Measurements from ENCODE around the gene ZFYVE26.
"Not testable (repeated sequence)": the region's sequence is repeated elsewhere in the genome, so short reads cannot be mapped to it uniquely, and the experiment has no call there.

Gene ZFYVE26

DNA sequence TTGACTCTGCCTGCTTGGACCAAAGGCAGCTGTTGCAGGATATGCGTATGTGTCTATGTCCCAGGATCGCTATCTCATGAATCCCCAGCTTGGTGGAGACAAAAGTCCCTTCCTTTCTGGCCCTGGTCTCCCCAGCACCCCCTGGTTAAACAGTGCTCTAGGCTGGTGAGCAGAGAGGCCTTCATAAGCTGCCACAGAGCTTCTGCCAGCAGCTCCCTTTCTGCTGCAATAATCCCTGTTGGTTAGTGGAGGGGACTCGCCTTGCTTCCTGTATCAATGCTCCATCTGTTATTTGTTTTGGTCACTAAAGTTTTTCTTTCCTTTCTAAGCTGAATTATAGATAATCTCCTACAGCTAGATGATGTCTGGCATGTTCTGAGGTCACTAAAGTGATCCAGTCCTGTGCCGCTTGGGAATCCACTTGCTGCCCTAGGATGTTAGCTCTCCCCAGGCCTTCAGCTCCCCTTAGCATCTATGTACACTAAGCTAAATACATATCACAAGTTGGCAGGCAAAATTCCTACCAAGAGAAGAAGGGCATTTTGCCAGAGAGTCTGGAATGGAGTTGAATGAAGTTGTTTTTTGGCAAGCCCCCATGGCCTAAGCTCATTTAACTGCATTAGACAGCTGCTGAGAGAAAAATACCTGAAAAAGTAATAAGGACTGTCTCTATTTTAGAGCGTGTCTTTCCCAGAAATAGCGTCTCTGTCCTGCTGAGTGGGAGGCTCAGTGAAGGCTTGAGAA, 66.9 kb downstream of the ZFYVE26 start:
- no peak for DNase-seq

DNA sequence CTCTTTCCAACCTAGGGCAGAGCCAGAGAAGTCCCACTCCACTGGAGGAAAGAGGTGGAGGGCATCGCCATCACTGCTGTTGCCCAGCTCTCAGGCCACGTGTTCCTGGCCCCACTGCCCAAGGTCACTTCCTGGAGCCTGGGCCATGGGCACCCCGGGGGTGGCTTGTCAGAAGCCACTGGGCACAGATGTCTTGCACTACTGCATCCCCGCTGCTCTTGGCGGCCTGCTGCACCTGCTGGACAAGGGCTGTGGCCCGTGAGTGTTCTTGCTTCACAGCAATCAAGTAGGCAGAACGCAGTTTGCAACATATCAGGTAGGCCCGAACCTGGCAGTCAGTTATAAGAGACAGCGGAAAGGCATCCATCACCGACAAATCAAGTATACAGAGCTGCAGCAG, 68.1 kb downstream of the ZFYVE26 start:
- no peak for DNase-seq

DNA sequence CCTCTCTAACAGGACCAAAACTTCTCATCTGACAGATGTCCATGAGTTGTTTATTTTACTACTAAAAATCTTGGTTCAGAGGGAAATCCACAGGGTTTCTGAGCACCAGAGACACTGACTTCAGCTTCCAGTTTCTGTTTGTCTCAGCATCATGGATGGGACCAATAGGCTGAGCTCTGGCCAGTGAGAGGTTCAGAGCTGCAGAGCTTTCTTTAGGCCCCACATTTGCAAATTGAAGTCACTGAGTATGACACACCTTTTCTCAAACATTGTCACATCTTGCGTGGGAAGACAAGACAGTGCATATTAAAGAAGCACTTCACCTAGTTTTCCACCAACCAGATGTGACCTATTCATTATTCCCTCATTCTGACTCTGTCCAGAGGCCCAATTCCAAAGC, 69.5 kb downstream of the ZFYVE26 start:
- no peak for DNase-seq

DNA sequence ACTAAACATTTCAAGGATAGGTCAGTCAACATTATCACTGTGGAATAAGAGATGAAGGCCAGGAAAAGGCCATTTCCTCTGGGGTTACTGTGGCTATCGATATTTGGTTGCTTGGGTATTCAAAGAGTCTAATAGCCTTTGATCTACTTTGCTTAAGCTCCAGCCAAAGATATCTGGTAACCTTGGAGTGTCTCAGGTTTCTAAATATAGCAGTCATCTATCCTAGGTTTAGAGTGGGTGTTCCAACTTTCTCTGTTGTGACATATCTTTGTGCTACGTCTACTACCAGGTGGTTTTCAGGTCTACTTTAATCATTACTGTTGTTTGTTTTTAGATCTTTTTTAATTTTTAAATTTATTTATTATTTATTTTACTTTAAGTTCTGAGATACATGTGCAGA, 72.3 kb downstream of the ZFYVE26 start:
- DNase-seq = no peak

DNA sequence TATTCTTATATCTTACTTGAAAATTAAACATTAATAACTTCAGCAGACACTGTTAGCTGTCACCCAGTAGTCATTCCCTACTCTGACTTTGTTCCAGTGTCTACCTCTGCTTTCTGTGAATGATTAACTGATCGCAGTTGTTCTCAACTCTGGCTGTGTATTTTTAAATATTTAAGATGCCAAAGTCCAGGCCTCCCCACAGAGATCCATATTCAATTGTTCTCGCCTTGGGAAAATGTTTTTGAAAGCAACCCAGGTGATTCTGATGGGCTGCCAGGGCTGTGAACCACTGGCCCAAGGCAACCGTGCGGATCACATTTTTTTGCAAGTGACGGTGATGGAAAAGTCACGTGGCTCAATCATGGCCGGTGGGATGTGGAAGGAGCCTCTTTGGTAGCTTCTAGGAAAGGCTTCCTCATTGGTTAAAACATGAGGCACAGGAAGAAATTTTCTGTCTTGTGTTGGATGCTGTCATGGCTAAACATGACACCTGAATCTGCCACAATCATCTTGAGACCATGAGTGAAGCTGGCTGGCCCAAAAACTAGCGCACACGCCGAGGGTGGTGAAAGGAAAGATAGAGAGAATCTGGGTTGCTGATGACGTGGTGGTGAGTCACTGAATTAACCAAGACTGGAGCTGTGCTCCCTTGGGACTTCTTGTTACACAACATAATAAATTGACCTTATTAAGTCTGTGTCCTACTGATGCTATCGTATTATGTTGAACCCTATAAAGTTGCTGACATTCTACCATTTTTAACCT, 77.5 kb downstream of the ZFYVE26 start:
- no peak for DNase-seq

DNA sequence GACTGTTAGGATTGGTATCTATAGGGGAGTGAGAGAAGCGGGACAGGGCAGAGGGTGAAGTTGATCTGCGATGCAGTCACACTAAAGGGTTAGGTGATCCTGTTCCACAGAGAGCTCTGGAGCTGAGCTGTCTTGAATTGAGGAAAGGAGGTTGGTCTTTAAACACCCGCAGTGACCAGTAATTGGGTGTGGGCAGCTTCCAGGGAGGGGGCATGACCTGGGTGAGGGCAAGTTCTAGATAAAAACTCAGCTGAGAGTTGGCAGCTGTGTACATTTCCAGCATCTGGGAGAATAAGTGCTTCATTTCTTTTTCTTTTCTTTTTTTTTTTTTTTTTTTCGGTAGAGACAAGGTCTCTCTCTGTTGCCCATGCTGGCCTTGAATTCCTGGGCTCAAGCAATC, 79.6 kb downstream of the ZFYVE26 start:
- DNase-seq = no peak

DNA sequence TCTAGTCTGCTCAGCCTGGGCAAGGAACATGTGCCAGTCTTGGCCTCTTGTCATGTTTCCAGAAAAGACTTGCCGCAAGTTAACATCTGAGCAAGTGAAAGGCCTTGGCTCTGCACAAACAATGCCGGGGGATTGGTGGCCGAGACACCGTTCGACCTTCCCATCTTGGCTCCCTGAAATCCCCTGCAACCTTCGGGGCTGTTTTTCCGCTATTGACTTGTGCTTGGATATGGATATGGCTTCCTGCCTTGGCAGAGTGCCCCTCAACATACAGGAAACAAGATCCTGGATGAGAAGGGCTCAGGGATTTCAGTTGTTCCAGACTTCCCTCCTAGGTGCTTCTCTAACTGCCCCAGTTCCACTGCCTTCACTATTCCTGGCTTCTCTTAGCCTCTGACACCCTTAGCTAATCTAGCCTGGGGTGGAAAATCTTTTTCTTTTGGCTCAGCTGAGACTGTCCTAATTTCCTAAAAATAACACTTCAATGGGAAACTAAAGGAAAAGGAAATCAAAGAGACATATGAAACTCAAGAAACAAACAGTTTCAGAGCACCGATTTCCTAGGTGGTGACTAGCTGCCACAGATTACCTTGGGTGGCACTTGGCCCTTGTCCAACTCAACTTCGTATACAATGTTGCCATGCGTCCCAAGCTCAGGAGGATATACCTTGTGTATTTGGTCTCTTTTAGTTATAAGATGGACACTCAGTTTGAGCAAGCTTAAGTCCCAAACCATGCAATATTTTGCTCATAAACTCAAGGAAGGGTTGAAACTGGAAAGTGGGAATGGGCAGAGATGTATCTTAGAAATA, 80.8 kb downstream of the ZFYVE26 start:
- no peak for DNase-seq

DNA sequence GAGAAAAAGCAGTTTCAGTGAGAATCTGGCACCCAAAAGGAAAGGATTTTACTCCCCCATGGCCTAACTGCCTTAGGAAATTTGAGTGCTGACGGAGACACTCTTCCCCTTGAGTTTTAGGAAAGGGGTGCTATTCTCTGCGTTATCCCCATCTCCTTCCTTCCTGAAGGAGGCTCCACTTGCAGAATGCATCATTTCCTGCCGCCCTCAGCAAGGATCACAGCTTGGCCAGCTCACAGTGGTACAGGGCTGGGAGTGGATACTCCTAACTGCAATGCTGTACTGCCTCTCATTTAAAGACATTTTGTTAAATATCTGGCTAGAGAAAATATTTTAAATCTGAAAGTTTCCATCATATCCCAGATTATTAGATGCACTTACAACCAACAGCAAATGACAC, 81.7 kb downstream of the ZFYVE26 start:
- no peak for DNase-seq

DNA sequence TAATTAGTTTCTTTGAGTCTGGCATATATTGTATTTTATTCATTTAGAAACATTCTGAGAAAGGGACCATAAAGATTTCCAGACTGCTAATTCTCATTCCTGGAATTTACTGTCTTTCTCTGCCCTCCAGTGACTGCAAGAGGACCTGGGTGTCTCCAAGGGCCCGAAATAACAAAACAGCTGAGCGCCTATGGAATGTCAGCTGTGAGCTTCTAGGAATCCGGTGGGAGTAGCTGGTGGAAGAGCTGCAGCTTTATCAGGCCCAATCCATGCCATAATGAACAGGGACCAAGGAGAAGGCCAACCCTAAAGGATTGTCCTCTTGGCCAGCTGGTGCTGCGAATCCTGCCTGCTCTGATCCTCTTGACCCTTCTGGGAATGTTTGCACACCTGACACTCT, 82.8 kb downstream of the ZFYVE26 start:
- no peak for DNase-seq

DNA sequence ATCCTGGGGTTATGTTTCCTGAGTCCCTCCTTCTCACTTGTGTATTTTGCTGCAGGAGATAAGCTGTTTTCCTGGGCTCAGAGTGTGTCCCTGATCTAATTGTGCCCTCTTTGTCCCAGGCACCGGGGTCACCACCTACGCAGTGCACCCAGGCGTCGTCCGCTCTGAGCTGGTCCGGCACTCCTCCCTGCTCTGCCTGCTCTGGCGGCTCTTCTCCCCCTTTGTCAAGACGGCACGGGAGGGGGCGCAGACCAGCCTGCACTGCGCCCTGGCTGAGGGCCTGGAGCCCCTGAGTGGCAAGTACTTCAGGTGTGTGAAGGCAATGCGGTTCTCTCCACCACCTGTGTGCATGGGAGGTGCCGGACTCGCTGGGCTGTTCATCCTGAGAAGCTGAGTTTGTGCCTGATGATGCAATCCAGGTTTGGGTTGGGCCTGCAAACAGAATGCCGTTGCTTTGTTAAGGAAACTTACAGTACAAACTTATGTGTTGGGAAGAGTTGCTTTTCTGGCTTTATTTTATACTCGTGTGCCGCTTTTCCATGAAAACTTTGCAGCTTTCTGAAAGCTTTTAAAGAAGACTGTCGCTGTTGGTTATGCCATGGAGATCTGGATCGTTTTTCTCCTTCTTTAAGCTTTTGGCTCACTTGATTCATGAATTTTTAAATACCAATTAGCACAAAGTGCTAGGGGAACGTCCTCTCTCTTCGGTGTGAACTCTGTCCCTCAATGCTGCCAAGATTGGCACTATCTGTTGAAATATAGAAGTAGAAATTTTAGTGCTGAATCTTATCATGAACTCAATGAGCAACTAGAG, 87.1 kb downstream of the ZFYVE26 start:
- DNase-seq = no peak

DNA sequence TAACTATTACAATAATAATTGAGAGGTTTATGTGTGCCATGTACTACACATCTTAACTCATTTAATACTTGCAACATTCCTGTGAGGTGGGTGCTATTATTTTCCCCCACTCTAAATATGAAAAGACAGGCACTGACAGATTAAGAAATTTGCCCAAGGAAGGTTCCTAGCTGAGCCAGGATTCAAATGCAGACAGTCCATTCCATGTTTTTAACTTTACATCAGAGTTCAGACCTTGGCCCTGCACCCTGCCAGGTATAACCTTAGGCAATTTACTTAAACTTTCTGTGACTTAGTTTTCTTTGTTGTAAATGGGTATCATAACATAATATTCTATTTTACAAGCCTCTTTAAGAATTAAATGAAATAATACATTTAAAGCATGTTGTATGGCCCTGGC, 88.1 kb downstream of the ZFYVE26 start:
- no peak for DNase-seq

DNA sequence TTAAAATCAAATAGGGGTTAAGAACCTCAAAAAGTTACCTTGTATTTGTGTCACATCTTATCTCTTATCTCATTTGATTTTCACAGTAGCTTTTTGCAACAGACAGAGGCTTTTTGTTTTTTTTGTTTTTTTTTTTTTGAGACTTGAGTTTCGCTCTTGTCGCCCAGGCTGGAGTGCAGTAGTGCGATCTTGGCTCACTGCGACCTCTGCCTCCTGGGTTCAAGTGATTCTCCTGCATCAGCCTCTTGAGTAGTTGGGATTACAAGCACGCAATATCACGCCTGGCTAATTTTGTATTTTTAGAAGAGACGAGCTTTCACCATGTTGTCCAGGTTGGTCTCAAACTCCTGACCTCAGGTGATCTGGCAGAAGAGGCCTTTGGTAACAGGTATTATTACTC, 89.0 kb downstream of the ZFYVE26 start:
- DNase-seq = no peak

DNA sequence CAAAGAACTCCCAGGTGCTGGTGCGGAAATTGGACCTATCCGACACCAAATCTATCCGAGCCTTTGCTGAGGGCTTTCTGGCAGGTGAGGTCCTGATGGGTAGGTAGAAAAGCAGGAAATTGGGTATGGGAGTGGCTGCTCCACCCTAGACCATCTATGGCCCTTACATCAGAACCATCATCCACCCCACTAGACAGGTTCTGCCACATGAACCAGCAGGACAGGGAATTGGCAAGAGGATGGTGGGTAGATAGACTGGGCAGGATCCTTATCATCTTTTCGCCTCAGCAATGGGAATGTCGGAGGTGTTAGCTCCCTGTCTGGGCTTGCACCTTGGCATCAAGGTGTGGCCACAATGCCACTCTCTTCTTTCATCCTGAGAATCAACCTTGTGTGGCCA, 91.2 kb downstream of the ZFYVE26 start:
- DNase-seq = no peak

DNA sequence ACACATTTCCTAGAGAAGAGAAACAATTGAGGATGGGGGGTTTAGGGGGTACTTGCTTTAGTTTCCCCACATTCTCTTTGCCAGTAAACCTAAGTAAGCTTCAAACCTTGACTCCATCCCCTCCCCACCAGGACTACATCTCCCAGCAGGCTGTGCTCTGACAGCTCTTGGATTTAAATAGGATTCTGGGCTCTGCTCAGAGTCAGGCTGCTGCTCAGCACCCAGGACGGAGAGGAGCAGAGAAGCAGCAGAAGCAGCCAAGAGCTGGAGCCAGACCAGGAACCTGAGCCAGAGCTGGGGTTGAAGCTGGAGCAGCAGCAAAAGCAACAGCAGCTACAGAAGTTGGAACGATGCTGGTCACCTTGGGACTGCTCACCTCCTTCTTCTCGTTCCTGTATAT, 94.1 kb downstream of the ZFYVE26 start:
- DNase-seq = no peak

DNA sequence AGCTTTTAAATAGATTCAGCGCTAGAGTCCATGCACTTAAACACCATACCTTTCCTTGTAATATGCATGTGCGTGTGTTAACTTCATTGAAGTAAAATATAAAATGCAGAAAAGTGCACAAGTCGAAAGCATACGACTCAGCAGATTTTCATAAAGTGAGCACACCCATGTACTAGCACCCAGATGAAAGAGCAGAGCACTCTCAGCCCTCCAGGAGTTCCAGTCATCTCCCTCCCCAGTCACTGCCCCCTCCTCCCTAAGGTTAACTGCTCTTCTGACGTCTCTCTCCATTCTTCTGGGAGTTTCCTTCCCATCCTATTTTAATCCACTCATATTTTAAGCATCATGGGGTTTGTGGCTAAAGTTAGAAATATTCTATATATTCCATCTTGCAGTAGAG, 94.5 kb downstream of the ZFYVE26 start:
- DNase-seq = no peak

DNA sequence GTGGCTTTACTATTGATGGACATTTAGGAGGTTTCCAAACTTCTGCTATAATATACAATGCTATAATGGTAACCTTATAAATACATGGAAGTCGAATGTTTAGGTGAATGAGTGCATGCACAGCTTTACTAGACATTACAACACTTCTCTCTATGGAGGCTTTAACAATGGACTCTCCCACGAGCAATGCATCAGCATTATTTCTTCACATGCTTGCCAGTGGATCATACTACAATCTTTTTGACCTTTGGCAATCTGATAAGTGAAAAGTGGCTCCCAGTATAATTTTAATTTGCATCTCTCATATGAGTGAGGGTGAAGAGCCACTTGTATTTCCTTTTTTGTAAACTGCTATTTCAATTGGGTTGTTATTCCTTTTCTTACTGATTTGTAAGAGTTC, 96.5 kb downstream of the ZFYVE26 start:
- DNase-seq = no peak

DNA sequence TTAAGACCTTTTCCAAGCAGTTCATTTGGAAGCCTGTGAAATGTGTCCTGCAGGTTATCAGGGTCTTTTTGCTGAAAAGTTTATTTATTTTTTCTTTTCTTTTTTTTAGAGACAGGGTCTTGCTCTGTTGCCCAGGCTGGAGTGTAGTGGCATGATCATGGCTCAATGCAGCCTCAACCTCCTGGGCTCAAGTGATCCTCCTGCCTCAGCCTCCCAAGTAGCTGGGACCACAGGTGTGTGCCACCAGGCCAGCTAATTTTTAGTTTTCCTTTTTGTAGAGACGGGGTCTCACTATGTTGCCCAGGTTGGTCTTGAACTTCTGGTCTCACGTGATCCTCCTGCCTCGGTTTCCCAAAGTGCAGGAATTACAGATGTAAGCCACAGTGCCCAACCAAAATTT, 97.0 kb downstream of the ZFYVE26 start:
- DNase-seq = not testable (repeated sequence)

DNA sequence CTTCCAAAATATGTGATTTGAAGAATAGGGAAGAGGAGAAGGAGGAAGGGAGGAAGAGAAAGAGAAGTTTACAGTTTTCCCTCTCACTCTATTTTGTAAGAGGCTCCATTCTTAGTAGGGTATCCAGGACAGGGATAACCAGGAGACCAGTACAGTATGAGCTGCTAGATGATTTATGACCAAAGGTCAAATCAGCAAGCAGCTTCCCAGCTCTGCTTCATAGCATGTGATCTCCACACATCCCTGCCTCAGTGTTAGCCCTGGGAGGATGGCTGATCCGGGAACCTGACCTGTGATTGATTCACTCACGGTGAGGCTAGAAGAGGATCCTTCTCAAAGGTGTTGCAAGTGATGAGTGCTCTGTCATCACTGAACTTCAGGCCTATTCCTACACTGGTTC, 98.1 kb downstream of the ZFYVE26 start:
- DNase-seq = no peak

DNA sequence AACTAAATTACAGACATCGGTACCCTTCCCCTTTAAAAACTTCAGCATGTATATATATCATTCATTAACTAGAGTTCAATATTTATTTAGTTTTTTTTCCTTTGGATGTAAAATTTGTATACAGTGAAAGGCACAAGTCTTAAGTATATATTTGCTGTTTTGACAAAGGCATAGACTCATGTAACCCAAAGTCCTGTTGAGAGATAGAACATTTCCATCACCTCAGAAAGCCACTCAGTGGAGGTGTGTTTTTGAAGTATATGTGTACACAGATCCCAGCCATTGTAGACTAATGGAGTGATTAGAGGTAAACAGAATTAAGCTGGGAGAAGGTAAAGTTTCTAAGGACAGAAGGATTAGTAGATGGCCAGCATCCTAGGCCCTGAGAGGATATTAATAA, 99.3 kb downstream of the ZFYVE26 start:
- no peak for DNase-seq

DNA sequence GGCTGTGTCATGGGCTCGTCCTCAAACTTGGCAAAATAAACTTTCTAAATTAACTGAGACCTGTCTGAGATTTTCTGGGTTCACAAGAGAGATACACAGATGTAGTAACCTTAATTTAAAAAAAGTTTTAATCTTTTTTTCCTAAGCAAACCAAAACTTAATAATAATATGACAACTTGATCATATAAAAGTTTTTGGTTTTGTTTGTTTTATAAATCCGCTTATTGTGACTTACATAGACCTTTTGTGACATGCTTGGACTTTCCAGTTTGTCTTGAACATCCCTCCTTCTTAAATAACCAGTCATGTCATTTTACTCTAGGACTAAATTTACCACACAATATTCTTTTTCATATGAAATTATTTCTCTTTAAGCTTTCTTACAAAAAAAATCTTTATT, 106.2 kb downstream of the ZFYVE26 start:
- DNase-seq = no peak

DNA sequence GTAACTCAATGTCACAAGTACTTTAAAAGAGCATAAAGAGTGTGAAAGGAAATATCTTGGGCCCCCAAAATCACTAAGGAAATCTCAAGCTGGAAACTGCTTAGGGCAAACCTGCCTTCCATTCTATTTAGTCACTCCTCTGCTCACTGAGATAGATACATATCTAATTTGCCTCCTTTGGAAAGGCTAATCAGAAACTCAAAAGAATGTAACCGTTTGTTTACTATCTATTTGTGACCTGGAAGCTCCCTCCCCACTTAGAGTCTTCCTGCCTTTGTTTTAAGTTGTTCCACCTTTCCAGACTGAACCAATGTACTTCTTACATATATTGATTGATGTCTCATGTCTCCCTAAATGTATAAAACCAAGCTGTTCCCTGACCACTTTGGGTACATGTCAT, 106.6 kb downstream of the ZFYVE26 start:
- DNase-seq = not testable (repeated sequence)

DNA sequence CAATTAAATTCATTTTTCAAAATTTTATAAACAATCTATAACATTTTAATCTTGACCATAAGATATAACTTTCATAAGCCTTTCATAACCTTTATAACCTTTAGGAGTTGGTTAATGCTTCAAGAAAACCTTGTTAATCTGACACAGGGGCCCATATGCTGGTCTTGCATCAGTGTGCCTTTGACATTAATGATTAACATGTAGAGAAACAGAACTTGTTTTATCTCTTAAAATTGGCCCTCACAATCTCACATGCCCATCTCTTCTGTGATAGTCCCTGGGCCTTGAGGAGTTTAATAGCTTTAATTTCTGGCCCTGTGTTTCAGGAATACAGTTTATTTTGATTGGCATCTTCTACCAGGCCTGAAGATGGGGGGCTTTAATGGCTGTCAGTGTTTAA, 107.0 kb downstream of the ZFYVE26 start:
- DNase-seq = not testable (repeated sequence)

DNA sequence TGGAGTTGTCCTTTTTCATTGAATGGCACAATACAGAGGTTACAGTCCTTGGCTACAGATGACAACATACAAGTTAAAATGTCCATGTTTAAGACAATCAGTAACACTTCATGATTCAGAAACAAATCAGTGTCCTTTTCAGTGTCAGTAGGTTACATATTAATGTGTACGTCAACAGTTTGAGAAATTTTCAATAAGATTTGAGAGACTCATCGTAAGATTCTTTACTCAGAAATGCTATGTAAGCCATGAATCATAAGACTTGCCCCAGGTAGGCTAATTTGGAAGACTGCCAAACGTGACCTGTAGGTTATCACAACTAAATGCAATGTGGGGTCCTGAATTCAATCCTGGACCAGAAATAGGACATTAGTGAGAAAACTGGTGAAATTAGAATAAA, 111.2 kb downstream of the ZFYVE26 start:
- DNase-seq = no peak

All from cortex of kidney (tissue), 1 donor.